T-helper 2 cell (primary cell): Measurements from ENCODE around the gene DTNBP1.
A peak's percentile ranks its signal among the peaks of the same experiment; 100 is the strongest.

ENCODE experiments used
- DNase-seq, 5 experiments: peaks; one replicate each; pipeline versions ENCODE4 v3.0.0 to v3.0.0-alpha.2; 2012 to 2022

The DTNBP1 gene

DNA sequence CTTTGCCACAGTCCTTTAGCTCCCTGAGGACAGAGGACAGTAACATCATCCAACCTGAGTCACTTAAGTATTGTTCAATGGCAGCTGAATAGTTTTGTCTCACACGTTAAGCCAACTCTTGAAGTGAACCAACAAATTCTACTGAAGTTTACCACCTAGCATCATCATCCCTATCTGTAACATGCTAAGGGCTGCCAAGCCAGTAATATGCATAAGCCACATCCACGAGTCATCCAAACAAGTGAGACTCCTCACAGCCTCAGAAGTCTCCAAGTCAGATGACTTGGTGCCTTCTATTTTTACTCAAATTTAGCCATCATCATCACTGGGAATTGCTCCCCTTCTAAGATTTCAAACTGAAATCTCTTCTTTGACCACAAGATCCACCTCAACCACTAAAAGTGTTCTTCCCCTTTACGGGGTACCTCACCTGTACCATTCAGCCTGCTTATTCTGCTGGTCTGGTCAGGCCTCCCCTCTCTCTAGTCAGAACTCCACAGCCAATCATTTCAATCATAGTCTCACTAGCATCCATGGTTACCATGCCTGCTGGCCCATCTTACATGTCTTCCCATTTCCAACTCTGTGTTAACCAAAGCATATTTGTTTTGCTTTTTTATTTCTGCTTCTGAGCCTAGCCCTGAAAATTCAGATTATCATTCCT lies 73.7 kb downstream of the DTNBP1 start:
- peak in 1 of 5 experiments; percentile 54 for DNase-seq

GRCh38 chr6:15586503-15586902 lies 76.3 kb downstream of the DTNBP1 start:
- DNase-seq, result peak in 1 of 5 experiments; percentile 10

GRCh38 chr6:15585760-15586214 lies 77.0 kb downstream of the DTNBP1 start:
- no peak for DNase-seq

- DNase-seq, result no peak
These were observed 80.3 kb downstream of the DTNBP1 start for GRCh38 chr6:15582499-15582898.

- no peak for DNase-seq
These were observed 81.1 kb downstream of the DTNBP1 start for GRCh38 chr6:15581751-15582150.

GRCh38 chr6:15580326-15580725 lies 82.5 kb downstream of the DTNBP1 start:
- DNase-seq, result no peak

DNA sequence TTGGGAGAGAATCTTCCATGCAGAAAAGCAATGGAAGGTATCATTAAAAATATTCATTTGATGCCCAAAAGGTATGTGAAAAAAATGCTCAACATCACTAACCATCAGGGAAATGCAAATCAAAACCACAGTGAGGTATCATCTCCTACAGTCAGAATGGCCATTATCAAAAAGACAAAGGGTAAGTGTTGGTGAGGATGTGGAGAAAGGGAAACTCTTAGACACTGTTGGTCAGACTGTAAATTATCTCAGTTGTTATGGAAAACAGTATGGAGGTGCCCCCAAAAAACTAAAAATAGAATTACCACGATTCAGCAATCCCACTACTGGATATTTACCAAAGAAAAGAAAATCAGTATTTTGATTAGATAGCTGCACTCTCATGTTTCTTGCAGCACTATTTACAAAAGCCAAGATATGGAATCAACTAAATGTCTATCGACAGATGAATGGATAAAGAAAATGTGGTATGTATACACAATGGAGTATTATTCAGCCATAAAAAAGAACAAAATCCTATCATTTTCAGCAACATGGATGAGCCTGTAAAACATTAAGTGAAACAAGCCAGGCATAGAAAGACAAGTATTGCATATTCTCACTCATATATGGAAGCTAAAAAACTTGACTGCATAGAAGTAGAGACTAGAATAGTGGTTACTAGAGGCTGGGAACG lies 84.0 kb downstream of the DTNBP1 start:
- DNase-seq, result no peak

DNA sequence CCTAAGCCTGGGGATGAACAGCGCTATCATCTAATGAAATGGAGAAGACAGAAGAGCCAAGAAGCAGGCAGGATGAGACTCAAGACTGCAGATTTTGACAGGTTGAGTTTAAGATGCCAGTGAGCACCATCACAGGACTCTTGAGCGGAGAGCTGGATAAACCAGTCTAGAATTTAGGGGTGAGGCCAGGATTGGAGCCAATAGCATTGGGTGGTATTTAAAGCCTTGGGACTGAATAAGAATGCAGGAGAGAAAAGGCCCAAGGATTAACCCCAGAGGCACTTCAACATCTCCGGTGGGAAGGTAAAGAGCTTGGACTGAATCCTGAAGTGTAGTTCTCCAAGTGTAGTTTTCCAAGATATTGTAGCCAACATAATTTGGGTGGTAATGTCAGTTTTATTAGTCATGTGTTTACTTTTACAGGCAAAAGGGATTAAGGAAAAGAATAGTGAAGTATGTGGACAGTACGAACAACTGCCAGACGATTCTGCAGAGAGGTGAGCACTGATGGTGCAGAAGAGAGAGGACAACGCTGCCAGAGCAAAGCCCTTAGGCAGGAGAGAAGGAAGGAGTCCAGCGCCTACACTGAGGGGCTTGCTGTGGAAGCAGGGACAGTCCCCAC lies 85.2 kb downstream of the DTNBP1 start:
- DNase-seq, result no peak

- no peak for DNase-seq
These were observed 85.7 kb downstream of the DTNBP1 start for GRCh38 chr6:15577106-15577505.

- no peak for DNase-seq
These were observed 87.3 kb downstream of the DTNBP1 start for GRCh38 chr6:15575357-15576033.

- no peak for DNase-seq
These were observed 88.3 kb downstream of the DTNBP1 start for GRCh38 chr6:15574486-15574885.

GRCh38 chr6:15574023-15574422 lies 88.8 kb downstream of the DTNBP1 start:
- no peak for DNase-seq

DNA sequence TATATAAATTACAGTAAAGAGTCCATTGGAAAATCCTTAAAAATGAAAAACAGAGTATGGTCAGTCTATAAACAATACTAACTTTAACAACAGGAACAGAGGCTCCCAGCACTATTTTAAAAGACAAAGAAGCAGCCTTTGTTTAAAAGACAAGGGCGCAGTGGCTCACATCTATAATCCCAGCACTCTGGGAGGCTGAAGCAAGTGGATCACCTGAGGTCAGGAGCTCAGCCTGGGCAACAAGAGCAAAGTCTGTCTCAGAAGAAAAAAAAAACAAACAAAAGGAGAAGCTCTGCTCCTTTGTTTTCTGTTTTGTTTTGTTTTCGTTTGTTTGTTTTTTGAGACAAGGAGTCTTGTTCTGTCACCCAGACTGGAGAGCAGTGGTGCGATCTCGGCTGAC lies 89.4 kb downstream of the DTNBP1 start:
- DNase-seq, result no peak

DNA sequence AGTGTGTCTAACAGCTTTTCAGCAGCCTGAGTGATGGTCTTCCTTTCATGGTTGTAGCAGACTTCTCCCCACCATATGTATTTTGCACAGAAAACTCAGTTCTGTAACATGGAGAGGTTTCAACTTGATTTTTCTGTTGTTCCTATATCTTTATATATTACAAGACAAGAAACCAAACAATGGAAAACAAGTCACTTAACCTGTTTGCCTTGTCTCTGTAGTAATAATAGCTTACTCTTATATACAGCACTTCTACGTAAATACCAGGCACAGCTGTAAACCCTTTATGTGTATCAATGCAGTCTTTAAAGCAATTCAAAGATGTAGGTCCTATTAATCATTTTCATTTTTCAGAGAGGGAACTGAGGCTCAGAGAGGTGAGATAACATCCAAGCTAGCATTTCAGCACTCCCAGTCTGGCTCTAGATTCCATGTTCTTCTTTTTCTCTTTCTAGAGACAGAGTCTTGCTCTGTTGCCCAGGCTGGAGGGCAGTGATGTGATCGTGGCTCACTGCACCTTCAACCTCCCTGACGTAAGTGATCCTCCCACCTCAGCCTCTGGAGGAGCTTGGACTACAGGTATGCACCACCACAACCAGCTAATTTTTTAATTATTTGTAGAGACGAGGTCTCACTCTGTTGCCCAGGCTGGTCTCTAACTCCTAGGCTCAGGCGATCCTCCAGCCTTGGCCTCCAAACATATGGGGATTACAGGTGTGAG lies 90.4 kb downstream of the DTNBP1 start:
- no peak for DNase-seq

DNA sequence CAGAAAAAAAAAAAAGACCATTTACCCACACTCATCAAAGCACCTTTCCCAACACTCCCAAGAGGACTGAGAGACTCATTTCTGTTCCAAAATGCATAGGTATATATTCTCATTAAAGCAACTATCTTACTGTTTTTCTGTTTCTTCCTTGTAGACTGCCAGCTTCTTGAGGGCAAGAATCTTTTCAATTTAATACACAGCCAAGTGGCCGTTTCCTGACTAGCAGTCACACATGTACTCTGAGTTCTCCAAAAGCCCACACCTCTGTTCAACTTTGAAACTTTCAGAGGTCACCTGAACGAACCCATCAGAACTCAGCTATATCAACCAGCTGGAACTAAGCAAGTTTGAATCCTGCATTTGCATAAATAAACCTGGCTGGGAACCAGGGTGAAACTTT lies 92.7 kb downstream of the DTNBP1 start:
- no peak for DNase-seq

GRCh38 chr6:15569035-15569995 lies 93.5 kb downstream of the DTNBP1 start:
- no peak for DNase-seq

DNA sequence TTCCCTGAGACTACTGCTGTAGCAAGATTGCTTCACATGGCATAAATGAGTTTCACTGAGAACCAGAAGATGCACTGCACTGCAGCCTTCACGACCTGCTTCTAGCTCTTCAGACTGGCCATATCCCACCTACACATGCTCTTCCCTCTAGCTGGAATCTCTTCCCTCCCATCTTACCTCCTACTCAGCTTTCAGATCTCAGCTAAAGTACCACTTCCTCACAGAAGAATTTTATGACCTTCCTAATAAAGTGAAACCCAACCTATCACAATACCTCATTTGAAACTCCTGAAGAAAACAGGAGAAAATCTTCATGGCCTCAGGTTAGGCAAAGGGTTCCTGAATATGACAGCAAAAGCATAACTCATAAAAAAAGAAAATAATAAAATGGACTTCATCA lies 99.9 kb downstream of the DTNBP1 start:
- no peak for DNase-seq

DNA sequence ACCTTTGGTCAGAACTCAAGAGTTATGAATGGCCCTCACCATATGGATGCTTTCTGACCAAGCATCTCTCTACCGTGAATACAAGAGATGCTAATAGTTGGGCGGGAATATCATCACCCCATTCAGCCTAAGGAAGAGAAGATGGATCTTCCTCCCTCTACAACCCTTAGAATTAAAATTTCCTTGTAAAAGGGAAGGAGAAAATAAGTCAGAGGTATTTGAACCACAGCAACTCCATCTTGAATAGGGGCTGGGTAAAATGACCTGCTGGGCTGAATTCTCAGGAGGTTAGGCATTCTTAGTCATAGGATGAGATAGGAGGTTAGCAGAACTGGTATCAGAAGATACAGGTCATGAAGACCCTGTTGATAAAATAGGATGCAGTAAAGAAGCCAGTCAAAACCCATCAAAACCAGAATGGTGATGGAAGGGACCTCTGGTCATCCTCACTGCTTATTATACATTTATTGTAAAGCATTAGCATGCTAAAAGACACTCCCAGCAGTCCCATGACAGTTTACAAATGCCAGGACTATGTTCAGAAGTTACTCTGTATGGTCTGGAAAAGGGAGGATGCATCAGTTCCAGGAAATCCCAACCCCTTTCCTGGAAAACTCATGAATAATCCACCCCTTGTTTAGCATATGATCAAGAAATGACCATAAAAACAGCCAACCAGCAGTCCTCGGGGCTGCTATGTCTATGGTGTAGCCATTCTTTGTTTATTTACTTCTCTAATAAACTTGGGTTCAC lies 101.2 kb downstream of the DTNBP1 start:
- DNase-seq, result no peak

DNA sequence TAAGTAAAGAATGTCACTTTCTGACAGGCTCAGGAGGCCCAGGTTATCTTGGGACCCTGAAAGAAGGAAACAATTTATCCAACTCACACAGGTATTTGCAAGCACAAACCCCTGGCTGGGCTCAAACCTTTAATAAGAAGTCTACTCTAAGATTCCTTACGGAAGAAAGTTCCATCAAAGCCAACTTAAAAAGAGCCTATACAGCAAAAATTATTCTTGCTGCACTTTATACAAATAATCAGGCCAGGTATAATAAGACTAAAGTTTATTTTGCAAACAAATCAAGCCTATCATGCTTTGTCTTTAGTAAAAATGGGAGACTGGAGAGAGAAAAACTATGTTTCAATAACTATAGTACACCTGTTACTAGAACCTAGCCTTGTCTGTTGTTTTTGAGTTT lies 102.1 kb downstream of the DTNBP1 start:
- DNase-seq, result no peak

DNA sequence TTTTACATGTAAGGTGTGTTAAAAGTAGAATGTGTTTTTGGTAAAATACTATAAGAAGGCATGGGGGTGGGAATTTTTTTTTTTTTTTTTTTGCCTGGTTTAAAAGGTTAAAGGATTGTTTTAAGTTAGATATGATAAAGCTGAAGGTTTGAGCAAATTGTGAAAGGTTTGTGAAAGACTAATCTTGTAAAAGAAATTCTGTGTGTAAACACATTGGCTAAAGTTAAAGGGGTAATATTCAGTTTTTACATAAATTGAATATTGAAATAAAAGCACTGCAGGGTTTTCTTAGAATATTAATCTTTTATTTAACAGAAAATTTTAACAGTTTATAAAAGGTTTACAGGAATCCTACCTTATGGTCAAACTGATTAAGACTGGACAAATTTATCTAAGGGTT lies 105.7 kb downstream of the DTNBP1 start:
- DNase-seq, result no peak

- no peak for DNase-seq
These were observed 106.1 kb downstream of the DTNBP1 start for GRCh38 chr6:15556711-15557110.
